Measurements from ENCODE around the gene ZBTB7B. TPM values are rescaled to one million over a fixed set of nuclear protein-coding genes. Genes with fewer than 3 reads are reported as not detected.

ZBTB7B gene
- total RNA-seq, 6 experiments from 2014 or later: 31.1 to 37.1 (median 34.1) TPM

GRCh38 chr1:155048449-155049334 lies 46.1 kb downstream of the ZBTB7B start:
- H3K27ac Mint-ChIP-seq: no peak overlapping the region; the same call in 1 of the 2 replicates
- no peak for DNase-seq
- H3K9me3 Mint-ChIP-seq: no peaks in the 10 kb centered on the region
- no peak overlapping the region for H3K4me3 Mint-ChIP-seq
- H3K4me1 Mint-ChIP-seq (ENCODE audit: low read depth): peaks cover 49% of the 10 kb centered on the region
- H3K27me3 Mint-ChIP-seq (ENCODE audit: insufficient read depth): no peaks in the 10 kb centered on the region; the same call in 1 of the 2 replicates
- H3K36me3 Mint-ChIP-seq (ENCODE audit: low read depth): no peaks in the 10 kb centered on the region
- TF ChIP-seq, protein P1, sequence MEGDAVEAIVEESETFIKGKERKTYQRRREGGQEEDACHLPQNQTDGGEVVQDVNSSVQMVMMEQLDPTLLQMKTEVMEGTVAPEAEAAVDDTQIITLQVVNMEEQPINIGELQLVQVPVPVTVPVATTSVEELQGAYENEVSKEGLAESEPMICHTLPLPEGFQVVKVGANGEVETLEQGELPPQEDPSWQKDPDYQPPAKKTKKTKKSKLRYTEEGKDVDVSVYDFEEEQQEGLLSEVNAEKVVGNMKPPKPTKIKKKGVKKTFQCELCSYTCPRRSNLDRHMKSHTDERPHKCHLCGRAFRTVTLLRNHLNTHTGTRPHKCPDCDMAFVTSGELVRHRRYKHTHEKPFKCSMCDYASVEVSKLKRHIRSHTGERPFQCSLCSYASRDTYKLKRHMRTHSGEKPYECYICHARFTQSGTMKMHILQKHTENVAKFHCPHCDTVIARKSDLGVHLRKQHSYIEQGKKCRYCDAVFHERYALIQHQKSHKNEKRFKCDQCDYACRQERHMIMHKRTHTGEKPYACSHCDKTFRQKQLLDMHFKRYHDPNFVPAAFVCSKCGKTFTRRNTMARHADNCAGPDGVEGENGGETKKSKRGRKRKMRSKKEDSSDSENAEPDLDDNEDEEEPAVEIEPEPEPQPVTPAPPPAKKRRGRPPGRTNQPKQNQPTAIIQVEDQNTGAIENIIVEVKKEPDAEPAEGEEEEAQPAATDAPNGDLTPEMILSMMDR (IDR thresholded peaks at IDR 0.05): no peak

GRCh38 chr1:155049651-155050559 lies 47.3 kb downstream of the ZBTB7B start:
- peak; percentile 62 for DNase-seq
- Mint-ChIP-seq H3K4me3 (peak overlapping the region; percentile 85), H3K27me3 (ENCODE audit: insufficient read depth) (no peaks in the 10 kb centered on the region; the same call in 1 of the 2 replicates), H3K4me1 (ENCODE audit: low read depth) (peaks cover 41% of the 10 kb centered on the region), H3K36me3 (ENCODE audit: low read depth) (no peaks in the 10 kb centered on the region), H3K27ac (peak overlapping the region; percentile 74), H3K9me3 (no peaks in the 10 kb centered on the region)
- TF ChIP-seq, protein P1 (IDR thresholded peaks at IDR 0.05): no peak

GRCh38 chr1:155050560-155051341 lies 48.1 kb downstream of the ZBTB7B start, which contains the start of gene ADAM15:
Gene ADAM15 (plus strand): TSS chr1:155051316. CDS start chr1:155051387, 71 bp downstream.
- Mint-ChIP-seq H3K4me1 (ENCODE audit: low read depth) (peaks cover 33% of the 10 kb centered on the region), H3K27me3 (ENCODE audit: insufficient read depth) (no peaks in the 10 kb centered on the region; the same call in 1 of the 2 replicates), H3K36me3 (ENCODE audit: low read depth) (0 out of 2 replicates have a peak, but pooled peaks cover 3% of the 10 kb centered on the region), H3K27ac (peak within 1 kb of the TSS; percentile 74), H3K9me3 (no peaks in the 10 kb centered on the region), H3K4me3 (peak within 1 kb of the TSS; percentile 89)
- TF ChIP-seq, protein P1 (IDR thresholded peaks at IDR 0.05): peak; percentile 93
- peak; percentile 47 for DNase-seq

GRCh38 chr1:155051342-155051776 lies 48.8 kb downstream of the ZBTB7B start:
- Mint-ChIP-seq H3K4me1 (ENCODE audit: low read depth) (peaks cover 30% of the 10 kb centered on the region), H3K36me3 (ENCODE audit: low read depth) (0 out of 2 replicates have a peak, but pooled peaks cover 9% of the 10 kb centered on the region), H3K27ac (0 out of 2 replicates have a peak overlapping the region, but pooled peaks have one; percentile 33), H3K4me3 (peak overlapping the region; percentile 89), H3K9me3 (no peaks in the 10 kb centered on the region), H3K27me3 (ENCODE audit: insufficient read depth) (no peaks in the 10 kb centered on the region; the same call in 1 of the 2 replicates)
- TF ChIP-seq, protein P1 (IDR thresholded peaks at IDR 0.05): no peak
- DNase-seq: no peak

Data from HFFc6 (cell line).